HG02759 (cell line): ENCODE results near the gene IFTAP.
A peak's percentile ranks its signal among the peaks of the same experiment; 100 is the strongest.

Source experiments
- ATAC-seq: cut with Tn5 transposase; IDR thresholded peaks from one replicate; pipeline ENCODE4 v1.9.1; 2021; ENCODE audit warnings: mild to moderate bottlenecking, moderate library complexity; ENCODE audit not compliant: unreplicated experiment

The IFTAP gene

DNA sequence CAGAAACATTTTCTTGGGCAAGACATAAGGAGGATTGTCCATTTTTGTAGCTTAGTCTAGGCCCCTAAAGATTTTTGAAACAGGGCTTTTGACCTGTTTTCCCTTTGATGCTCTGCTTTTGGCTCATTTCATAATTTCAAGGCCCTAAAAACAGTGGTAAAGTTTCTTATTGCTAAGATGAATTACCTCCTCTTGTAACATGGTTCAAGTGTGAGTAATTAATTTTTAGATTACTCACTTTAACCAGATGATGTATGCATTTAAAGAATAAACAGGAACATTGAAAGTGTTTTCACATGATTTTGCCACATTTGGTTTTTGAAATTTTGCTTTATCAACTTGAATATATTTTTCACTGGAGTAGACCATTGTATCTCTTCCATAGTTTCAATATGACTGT is 2.6 kb downstream of the IFTAP start:
- no peak for ATAC-seq

- ATAC-seq, result no peak
These were observed 3.7 kb downstream of the IFTAP start, which contains the start of gene RAG2 for GRCh38 chr11:36598051-36598450. Gene RAG2, minus strand, starts transcription at chr11:36598236. Its CDS starts 4,068 bp downstream, at chr11:36594168.

DNA sequence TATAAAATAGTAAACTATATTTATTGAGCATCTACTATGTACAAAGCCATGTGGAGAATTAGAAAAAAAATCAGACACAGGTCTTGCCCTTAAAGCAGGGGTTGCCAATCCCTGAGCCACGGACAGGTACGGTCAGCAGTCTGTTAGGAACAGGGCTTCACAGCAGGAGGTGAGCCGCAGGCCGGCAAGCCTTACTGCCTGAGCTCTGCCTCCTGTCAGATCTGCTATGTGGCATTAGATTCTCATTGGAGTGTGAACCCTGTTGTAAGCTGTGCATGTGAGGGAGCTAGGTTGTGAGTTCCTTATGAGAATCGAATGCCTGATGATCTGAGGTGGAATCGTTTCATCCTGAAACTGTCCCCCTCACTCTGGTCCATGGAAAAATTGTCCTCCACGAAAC is 5.9 kb downstream of the IFTAP start:
- ATAC-seq, result no peak

- no peak for ATAC-seq
These were observed 6.9 kb downstream of the IFTAP start for GRCh38 chr11:36601155-36601554.

GRCh38 chr11:36602135-36602534 is 7.8 kb downstream of the IFTAP start:
- no peak for ATAC-seq

DNA sequence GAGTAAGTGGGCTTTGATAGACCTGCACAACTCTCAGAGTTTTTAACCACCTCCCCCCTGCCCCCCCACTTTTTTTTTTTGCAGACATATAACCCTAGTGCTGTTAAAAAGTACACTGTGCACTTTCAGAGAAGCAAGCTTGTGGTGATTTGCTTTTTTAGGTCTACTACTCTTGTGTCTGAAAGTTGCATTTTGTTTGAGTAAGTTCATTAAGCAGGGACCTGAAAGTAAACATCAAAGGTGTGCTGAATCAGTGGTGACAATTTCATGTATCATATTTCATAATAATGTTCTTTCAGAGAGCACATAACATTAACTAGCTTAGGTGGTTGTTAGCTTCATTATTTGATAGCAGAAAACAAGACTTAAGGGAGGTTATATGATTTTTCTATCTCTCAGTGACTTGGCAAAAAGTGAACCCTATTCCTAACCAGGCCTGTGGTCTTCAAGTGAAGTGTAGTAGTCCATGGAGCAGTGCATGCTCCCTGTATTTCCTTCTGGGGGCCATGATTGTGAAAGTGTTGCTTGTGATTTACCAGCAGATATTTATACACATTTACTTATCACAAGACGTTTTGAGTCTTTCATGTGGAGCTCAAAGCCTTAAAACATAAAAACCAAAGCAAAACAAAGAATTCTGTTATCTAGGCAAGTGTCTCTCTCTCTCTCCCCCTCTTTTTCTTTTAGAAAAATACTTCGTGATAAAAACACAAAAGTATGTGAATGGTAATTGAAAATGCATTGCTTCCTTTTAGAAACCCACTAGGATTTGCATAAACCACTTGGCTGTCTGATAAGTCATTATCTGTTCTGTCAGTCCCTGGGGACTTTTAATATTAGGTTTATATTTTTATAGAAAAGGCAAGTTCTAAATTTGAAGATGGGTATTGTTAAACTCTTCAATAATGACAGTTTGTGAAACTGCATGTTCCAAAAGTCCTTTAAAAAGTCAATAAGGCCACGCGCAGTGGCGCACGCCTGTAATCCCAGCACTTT is 11.2 kb downstream of the IFTAP start:
- peak; percentile 53 for ATAC-seq

- ATAC-seq, result no peak
These were observed 14.3 kb downstream of the IFTAP start for GRCh38 chr11:36608491-36609199.

DNA sequence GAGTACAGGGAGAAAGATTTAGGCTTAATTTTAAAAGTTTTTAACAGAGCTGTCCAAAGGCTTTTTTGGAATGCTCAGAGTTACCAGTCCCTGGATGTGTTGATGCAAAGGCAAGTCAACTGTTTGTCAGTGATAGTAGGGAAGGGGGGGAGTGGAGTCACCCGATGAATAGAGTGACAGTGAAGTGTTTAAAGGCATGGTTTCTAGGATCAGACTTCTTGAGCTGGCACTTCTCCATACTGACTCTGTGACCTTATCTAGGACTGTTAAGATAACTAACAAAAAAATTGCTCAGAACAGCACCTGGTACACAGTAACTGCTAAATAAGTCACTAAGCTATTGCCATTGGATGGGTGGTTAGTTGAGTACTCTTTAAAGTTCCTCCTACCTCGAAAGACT is 15.1 kb downstream of the IFTAP start:
- ATAC-seq, result no peak

- no peak for ATAC-seq
These were observed 21.5 kb downstream of the IFTAP start for GRCh38 chr11:36615826-36616225.

- no peak for ATAC-seq
These were observed 23.5 kb downstream of the IFTAP start for GRCh38 chr11:36617543-36618362.

GRCh38 chr11:36618363-36619047 is 24.2 kb downstream of the IFTAP start:
- ATAC-seq, result no peak

- no peak for ATAC-seq
These were observed 25.2 kb downstream of the IFTAP start for GRCh38 chr11:36619502-36619901.

- ATAC-seq, result no peak
These were observed 25.9 kb downstream of the IFTAP start for GRCh38 chr11:36620246-36620645.

DNA sequence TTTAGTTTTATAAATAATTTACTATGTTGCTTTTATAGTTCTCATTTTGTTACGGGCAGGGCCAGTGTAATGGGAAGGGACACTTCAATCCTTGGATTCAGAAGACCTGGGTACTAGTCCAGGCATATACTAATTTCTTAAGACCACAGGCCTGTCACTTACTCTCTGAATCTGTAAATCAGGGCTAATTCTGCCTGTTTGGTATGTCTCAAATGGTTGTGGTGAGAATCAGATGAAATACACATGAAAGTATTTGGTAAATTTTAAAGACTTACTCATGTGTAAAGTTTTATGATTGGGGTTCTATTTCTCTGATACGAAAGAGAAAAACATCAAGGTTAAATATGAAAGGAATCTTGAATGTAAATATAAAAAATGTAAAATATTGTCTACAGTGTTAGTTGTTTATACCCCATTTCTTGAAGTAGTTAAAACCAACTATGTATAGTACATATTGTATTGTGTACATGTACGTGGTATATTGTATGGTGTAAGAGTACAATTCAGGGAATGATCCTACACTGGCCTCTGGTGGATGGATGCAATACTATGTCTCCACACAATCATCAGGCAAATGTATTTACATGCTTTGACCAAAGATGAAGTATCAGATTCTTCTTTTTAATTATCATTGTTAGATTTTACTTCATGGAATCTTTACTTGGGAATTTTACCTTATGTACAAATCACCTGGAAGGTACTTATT is 28.3 kb downstream of the IFTAP start:
- peak; percentile 57 for ATAC-seq

GRCh38 chr11:36623494-36623893 is 29.2 kb downstream of the IFTAP start:
- no peak for ATAC-seq

DNA sequence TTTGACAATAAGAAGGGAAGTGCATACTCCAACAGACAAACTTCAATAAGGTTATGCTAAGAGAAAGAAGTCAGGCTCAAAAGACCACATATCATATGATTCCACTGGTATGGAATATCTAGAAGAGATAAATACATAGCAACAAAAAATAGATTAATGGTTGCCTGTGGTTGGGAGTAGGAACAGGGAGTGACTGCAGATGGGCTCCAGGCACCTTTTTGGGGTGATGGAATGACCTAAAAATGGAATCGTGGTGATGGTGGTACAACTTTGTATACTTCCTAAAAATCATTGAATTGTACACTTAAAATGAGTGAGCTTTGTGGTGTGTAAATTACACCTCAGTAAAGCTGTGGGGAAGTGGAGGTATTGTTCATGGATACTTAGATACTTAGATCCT is 32.7 kb downstream of the IFTAP start:
- ATAC-seq, result no peak

DNA sequence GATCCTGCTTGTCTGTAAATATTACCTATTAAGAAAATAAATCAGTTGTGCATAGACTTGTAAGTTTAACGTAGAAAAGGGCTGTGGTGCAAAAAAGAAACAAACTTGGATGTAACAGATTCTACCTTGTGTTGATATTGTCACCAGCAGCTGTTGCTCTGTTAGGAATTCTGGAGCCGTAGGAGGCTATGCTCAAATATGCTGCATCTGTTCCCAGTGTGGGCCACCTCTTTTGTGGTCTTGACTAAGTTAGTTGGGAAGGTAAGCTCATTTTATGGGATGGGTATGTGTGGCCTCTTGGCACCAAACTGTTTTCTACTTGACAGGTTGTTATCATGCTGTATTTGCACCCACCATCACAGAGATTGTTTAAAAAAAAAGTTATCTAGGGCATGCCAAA is 33.2 kb downstream of the IFTAP start:
- no peak for ATAC-seq

- ATAC-seq, result no peak
These were observed 33.8 kb downstream of the IFTAP start for GRCh38 chr11:36628141-36628540.

GRCh38 chr11:36628765-36629244 is 34.5 kb downstream of the IFTAP start:
- ATAC-seq, result no peak

GRCh38 chr11:36631774-36632173 is 37.5 kb downstream of the IFTAP start:
- ATAC-seq, result peak; percentile 72
